CD4-positive, alpha-beta T cell treated with Interleukin-2 at 100 ng/mL for 4 hours (primary cell): ENCODE data around the gene RNF146.
A peak's percentile ranks its signal among the peaks of the same experiment; 100 is the strongest.
"Not testable (repeated sequence)": the region's sequence is repeated elsewhere in the genome, so short reads cannot be mapped to it uniquely, and the experiment has no call there.

ENCODE experiments used
- DNase-seq: peaks from one replicate; pipeline ENCODE4 v3.0.0-alpha.2; 2020; ENCODE audit warnings: low spot score

The RNF146 gene

DNA sequence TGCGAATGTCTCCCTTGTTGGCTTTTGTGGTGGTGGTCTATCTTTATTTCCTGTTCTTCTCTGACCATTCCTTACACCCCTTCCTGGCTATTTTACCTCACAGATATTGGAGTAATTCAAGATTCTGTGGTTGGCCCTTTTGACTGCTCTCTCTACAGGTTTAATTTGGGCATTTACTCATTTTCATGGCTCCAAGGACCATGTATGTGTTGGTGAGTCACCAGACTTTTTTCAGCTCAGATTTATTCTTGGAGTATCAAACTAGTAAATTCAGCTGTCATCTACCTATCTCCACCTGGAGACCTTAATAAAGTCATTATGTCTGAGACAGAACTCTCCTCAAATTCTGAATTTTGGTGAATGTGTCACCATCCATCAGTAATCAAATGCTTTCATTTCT is 15.5 kb downstream of the RNF146 start:
- no peak for DNase-seq

- no peak for DNase-seq
These were observed 22.0 kb downstream of the RNF146 start for GRCh38 chr6:127288705-127289104.

DNA sequence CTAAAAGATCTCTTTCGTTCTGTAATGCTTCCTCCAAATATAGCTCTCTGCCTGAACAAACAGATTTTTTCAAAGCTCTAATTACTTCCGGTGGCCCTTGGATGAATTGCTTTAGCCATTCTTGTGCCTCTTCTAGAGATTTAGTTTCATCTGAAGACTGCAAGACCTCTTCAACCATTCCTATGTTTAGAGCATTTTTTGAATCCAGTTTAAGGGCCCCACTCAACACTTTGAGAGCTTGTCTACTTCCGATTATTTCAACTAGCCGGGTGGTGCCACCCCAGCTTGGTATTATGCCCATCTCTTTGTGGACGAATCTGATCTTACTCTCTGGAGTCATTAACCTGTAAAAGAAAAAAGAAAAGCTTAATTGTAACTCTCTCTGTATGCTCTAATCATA is 23.3 kb downstream of the RNF146 start:
- no peak for DNase-seq

GRCh38 chr6:127290391-127291265 is 24.0 kb downstream of the RNF146 start:
- no peak for DNase-seq

- DNase-seq: peak; percentile 12
These were observed 24.8 kb downstream of the RNF146 start for GRCh38 chr6:127291495-127291894.

- no peak for DNase-seq
These were observed 30.9 kb downstream of the RNF146 start for GRCh38 chr6:127297502-127298070.

DNA sequence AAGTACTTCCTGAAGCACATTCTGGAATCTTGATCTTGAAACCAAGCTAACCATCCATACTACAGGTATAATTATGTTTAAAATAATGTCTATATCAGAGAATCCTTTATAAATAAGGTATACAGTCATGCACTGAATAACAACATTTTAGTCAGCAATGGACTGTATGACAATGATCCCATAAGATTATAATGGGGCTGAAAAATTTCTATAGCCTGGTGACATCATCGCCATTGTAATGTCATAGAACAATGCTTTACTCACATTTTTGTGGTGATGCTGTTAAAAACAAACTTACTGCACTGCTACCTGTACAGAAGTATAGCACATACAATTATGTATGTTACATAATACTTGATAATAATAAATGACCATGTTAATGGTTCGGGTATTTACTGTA is 31.8 kb downstream of the RNF146 start:
- DNase-seq: no peak

DNA sequence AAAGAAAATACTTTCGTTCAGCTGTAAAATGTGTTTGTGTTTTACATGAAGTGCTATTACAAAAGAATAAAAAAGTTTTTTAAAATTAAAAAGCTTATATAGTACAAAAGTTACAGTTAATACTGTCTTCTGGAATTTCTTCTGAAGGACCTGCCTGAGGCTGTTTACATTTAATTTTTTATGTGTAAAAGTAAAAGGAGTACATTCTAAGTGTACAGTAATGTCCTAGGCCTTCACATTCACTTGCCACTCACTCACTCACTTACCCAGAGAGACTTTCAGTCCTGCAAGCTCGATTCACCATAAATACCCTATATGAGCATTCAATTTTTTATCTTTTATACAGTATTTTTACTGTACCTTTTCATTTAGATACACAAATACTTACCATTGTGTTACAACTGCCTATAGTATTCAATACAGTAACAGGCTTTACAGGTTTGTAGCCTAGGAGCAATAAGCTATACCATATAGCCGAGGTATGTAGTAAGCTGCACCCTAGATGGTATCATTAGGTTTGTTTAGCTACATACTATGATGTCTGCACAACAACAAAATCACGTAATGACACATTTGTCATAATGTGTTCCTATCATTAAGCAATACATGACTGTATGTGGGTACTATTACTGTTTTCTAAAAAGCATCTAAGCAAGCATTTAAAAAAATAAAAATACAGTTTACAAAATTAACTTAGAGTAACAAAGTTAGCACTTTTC is 33.0 kb downstream of the RNF146 start:
- DNase-seq: no peak

GRCh38 chr6:127300411-127300810 is 33.7 kb downstream of the RNF146 start:
- no peak for DNase-seq

DNA sequence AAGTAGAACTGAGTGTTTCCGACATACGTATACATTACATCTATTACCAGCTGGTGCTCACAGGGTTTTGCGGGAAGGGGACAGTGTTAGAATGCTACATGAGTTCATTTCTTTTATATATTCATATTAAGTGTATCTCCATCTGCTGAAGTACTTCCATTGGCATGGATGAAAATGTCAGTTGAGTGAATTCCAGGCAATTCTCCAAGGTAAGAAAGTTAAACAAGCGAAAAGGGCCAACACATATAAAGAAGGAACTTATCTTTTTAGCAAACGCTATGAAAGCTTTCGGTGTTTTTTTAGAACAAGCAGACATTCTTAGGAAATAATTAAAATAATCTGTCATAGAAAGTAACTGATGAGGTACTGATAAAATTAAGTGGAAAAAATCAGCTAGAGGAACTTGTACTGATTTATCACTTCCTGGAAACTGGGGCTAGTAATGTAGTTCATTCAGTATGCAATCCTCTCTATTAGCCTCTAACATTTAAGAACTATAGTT is 34.6 kb downstream of the RNF146 start:
- no peak for DNase-seq

GRCh38 chr6:127302728-127303660 is 36.3 kb downstream of the RNF146 start:
- DNase-seq: peak; percentile 76

DNA sequence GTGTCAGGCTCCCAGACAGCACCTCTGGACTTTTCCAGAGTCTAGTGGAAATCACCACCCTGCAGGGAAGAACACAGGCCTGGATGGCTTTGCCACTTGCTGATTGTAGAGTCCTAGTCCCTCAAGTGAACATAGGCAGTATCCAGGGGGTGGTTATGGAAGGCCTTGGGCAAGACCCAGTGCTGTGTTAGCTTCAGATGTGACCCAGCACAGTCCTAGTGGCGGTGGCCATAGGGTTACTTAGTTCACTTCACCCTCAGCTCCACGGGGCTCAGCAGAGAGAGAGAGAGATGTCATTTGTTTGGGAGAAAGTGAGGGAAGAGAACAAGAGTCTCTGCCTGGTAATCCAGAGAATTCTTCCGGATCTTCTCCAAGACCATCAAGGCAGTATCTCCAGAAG is 37.3 kb downstream of the RNF146 start:
- DNase-seq: no peak

DNA sequence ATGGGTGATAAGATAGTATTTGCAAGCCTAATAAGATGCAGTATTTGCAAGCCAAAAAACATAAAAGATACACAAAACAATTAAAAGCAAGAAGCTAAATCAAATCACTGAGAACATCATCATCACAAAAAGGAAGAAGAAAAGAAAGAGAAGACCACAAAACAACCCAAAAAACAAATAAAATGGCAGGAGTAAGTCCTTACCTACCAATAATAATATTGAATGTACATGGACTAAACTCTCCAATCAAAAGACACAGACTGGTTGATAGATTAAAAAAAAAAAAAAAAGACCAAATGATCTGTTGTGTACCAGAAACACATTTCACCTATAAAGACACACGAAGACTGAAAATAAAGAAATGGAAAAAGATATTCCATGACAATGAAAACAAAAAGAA is 39.1 kb downstream of the RNF146 start:
- DNase-seq: no peak

- no peak for DNase-seq
These were observed 50.9 kb downstream of the RNF146 start for GRCh38 chr6:127317388-127318128.

- DNase-seq: no peak
These were observed 53.0 kb downstream of the RNF146 start for GRCh38 chr6:127319686-127320085.

DNA sequence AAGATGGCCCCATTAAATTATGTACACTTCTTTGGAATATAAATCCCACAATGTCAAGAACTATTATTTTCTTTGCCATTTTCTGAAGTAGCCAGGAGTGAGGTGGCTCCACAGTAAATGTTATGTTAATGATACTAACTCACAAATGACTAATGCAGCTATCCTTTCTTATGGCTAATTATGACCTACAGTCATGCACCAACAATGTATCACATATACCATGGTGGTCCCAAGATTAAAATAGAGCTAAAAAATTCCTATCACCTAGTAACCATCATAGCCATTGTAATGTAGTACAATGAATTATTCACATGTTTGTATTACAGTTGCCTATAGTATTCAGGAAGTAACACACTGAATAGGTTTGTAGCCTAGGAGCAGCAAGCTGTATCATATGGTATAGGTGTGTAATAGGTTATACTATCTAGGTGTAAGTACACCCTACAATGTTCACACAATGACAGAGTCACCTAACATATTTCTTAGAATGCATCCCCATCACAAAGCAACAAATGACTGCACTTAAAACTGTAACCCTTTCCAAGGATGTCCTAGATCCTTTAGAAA is 61.5 kb downstream of the RNF146 start:
- DNase-seq: no peak

DNA sequence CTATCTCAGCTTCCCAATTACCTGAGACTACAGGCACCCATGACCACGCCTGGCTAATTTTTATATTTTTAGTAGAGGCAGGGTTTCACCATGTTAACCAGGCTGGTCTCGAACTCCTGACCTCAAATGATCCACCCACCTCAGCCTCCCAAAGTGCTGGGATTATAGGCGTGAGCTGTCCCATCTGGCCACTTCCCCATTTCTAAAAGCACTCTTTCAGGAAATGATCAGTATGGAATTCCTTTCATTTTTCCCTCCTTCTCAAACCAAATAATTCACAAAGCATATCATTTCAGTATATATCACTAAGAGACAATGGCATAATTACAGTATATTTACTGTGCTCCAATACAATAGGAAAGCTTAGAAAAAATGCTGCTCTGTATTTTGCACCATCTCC is 64.6 kb downstream of the RNF146 start:
- not testable (repeated sequence) for DNase-seq

GRCh38 chr6:127332383-127332961 is 65.8 kb downstream of the RNF146 start:
- no peak for DNase-seq
